ENCODE results near the gene LRIG3.
"Not testable (repeated sequence)": the region's sequence is repeated elsewhere in the genome, so short reads cannot be mapped to it uniquely, and the experiment has no call there.

Gene LRIG3

DNA sequence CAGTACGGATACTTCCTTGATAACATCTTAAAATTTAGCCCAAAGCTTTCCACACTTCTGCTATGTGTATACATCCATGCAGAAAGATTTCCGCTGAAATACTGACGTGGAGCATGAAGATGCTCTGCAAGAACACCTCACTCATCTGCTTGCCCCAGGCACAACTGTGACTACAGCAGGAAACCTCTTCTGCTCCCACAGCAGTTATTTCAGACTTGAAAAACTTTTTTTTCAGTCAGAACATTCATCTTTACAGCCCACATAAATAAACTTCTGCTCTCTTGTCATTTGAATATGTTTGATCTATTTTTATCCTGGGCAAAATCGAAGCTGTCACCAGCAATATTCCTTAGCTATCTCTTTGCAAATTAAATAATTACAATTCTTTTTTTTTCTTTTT lies 6.8 kb upstream of the LRIG3 start:
- no peak for DNase-seq

DNA sequence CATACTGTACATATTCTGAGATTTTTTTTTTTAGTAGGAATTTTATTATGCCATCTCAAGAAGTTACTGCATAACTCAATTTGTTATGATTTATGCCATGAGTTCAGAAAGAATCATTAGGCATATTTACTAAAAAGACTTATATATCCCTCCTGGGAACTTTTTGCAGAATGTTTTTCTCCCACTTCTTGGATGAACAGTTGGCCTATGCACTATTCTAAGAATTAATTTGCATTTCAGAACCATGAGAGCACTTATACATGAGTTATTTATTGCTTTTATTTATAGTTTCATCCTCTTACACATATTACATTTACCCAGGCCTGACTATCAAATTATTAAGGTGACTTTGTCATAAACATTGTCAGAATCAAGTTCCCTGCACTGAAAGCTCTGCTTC lies 6.3 kb upstream of the LRIG3 start:
- DNase-seq = no peak

DNA sequence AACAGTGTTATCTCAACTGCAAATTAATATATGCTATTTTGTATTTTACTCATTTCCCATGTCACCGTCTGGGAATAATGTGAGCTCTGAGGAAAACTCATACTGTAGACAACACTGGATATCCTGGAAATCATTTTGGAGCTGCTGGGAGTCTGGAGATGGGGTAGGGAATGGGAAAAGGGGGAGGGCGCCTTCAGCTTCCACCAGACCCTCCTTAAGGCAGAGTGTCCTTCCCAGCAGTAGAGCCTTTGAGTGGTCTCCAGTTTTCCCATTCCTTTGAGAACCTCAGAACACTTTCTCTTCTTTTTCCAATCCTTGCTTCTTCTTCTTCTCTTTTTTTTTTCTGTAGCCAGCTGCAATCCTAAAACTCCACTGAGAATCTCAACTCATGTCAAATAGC lies 5.4 kb upstream of the LRIG3 start:
- DNase-seq = no peak

DNA sequence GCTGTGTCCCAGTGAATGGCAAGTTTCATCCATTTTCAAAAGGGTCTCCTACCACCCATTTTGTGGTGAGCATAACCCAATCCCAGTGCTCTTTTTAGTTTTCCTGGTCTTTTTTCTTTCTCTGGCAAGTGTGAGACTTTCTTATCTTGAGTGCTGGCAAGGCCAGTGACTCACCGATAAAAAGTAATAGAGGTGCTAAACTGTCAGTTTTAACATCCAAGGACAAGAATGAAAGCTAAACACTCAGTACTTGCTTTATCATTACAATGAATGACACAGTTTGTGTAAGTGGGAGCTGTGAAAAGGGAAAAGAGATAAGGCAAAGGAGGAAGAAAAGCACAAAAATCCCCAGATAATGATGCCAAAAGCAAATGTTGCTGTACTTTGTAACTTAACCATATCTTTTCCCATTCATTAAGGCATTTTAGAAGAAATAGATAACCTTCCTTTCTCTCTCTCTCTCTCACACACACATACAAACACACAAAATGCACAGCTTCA lies 4.9 kb upstream of the LRIG3 start:
- no peak for DNase-seq

DNA sequence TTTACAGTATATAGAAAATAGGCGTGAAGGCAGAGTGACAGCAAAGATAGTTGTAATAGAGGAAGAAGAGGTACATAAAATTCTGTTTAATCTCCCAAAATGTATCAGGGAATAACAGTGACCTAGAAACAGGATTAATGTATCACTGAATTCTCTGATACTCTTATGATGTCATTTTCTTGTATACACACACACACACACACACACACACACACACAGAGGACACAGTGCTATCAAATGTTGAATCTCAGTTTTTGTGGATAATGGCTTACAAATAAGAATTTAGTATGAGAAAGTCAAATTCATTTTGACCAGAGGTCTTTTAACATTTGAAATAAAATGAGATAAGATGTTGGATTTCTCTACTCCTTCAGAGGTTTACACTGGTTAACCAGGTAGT lies 4.3 kb upstream of the LRIG3 start:
- no peak for DNase-seq

DNA sequence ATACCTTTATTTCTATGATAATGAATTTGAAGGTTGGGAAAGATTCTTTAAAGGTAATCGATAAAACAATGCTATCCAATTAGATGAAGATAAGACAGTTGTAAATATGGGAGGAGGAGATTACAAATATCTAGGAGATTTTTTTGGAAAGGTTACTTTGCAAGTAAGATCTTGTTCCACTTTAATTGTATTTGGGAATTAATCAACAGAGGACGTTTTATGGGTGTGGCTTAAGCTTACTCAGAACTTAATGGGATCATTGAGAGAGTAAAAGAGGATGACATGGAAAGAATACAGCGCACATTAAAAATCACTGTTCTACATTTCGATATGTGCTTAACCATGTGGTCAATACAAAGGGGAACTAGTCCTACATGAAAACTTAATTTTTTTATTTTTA lies 3.5 kb upstream of the LRIG3 start:
- DNase-seq = no peak

DNA sequence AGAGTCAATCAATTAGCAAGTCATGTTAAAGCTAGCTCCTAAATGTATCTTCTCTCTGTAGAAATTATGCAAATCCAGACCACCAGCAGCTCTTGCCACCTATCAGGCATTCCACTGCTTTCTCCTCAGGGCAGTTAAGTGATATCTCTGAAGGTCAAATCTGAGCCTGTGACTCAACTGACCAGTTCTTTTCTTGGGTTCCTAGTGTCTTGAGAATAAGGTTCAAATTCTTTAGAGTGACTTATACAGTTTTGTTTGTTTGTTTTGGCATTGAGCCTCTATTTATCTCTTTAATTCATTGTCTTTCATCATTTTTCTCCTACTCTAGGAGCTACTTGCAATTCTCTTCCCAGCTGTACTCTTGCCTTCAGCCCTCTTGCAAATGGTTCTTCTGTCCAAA lies 2.5 kb upstream of the LRIG3 start:
- no peak for DNase-seq

DNA sequence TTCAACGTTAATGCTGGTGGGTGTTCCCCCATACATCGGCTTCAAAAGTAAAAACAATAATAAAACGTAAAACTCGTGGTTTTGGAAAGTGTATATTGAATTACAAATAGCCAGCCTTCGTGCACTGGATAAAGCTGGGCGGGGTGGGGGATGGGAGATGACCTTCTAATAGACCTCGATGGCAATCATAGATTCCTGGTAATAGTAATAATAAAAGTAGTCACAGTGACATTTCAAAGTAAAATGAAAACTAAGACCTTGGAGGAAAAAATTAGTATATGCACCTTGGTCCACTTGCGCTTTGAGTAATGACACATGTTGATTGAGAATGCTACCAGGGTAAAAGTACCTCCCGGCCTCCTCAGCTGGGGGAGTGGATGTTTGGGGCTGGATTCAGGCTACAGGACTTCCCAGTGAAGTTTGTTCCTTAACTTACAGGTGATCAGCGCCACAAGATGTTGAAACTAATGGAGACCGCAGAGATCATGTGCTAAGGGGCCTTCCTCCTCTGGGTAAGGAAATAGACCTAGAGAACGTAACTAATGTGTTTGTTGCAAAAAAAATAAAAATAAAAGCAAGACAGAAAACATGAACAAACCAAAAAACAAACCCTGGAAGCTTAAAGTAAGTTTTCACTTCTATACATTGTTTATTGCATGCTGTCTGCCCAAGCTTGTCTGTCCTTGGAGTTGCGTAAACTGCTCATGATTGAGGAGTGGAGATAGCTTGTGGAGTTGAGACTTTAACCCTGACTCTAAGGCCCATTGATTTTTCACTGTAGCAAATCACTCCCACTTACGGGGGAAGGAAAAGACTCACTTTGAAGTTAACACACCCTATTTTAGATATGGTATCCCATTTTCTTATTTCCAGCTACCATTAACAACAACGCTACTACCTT lies 907 bp upstream of the LRIG3 start:
- DNase-seq = no peak

DNA sequence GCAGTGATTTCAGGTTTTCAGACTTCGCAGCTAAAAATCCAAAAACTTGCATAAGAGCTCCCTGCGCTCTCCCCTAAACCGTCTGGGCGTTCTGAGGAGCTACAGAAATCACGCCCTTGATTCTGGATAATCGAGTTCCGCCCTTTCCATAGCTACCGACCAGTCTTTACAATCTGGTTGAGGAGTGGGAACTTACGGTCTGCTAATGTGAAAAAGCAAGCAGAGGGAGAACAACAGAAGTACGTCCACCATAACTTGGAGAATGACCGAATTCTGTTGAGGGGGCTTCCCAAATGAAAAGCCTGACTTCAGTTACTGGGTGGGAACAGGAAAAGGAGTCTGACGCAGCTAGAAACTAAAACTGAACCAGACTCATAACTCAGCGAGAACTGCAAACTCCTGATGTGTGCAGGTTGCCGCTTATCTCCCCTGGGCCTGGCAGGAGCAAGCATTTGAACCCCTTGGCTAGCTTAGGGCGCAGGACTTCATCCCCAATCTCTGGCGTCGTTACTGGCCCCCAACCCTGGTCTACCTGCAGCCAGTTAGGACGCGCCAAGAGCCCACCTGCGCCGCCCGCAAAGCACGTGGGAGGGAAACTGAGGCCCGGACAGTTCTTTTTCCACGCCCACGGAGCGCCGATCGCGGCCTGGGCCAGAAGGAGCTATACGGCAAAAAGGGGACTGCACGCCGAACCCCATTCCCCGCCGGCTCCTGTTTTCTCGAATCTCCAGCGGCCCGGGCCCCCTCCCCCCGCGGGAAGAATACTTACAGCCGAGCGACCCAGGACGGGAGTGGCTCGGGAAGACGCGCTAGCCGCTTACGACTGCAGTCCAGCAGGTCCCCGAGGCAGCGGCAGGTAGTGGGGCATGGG lies 838 bp downstream of the LRIG3 start:
- DNase-seq = no peak

DNA sequence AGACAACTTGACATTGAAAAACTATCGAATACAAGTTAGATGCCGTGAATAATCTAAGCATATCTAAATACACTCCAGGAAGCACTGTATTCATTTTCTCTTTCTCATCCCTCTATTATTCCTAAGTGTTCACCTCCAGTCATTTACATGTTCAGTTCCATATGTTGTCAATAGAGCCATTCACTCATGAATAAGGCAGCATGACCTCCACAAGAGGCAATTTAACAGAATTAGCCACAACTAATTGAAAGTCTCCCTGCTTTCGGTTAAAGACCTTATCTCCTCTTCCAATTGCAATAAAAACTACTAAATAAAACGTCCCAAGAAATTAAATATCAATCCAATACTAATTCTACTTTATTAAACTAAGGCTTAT lies 1.8 kb downstream of the LRIG3 start:
- no peak for DNase-seq

DNA sequence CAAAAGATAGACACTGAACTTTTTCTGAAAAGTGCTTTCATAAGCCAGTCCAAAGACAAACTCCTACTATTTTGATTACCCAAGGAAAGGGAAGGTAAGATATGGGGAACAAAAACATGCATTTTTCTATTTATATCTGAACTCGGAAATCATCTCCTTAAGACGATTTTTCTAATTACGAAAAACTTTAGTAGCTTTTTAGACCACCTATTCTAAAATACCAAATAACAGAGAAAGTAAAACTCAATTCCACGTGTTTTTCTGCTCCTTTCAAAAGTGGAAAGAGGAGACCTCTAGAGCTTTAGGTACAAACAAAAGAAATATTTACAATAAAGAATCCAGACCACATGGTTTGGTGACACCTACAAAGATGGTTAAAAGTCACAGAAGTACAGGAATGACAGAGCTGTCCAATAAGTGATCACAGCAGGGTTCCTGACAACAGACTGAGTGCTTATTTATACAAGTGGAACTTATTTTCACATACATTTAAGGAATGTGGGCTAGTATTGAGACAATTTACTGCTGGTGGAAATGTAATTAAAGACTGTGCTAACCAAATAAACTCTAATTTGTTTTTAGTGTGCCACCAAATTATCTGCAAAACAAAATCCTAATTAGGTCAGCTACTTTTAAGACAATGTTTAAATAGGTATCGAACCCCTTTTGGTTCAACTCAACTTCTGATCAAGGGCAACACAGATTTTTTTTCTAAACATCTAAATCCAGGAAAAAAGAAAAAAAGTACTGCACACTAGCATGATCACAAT lies 2.4 kb downstream of the LRIG3 start:
- no peak for DNase-seq

DNA sequence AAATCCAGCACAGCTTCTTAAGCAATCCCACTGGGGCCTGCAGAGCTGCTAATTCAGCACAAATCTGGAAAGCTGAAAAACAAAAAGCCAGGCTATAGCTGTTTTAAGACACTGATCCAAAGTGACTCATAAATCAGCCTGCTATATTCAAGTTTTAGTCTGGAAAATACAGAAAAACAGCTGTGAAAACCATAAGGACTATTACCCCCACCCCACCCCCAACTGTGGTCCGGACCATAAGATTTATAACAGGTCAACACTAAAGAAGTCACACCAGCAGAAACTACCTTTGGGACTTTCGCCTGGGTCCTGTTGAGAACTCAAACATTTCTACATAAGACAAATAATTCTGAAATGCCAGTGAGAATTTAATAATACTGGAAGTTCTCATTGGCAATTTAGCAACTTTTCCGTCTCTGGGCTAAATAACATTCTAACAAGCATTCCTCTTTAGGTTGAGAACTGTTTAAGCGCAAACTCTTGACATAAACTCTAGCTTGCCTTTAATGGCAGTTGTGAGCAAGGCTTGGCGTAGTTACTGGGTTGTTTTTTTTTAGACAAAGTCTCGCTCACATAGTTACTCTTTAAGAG lies 3.3 kb downstream of the LRIG3 start:
- no peak for DNase-seq

DNA sequence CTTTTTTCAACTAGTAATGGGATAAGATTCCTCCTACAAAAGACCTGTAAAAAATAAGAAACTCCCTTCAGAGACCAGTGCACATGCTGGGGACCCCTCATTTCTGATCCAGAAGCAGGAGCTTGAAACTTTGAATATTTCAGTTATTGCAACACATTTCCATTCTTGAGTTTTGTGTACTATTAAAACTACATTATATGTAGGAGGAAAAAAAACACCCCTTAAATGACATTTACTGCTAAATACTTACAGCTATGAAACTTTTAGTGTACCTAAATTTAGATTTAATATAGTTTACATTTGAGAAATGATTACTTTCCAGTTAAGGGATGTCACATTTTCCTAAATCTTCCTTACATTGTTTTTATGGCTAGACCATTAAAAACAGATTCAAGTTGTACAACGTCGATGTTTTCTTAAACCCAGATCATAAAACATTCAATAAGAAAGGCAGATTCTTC lies 4.1 kb downstream of the LRIG3 start:
- DNase-seq = no peak

DNA sequence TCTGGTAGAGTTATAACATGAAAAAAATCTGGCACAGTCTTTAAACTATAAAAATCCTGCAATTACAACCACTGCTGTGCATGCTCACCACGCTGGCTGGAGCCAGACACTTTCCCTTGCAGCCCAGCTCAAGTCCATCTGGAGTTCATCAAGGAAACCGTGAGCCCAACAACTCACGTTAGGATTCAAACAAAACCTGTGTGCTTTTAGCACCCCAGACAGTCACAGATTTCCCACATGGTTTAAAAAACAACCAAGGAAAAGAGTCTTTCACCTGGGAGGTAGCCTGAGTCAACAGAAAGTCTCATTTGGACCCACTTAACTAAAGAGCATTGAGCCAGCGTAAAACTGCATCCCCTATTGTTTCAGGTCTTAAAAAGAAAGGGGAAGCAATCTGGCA lies 4.7 kb downstream of the LRIG3 start:
- no peak for DNase-seq

DNA sequence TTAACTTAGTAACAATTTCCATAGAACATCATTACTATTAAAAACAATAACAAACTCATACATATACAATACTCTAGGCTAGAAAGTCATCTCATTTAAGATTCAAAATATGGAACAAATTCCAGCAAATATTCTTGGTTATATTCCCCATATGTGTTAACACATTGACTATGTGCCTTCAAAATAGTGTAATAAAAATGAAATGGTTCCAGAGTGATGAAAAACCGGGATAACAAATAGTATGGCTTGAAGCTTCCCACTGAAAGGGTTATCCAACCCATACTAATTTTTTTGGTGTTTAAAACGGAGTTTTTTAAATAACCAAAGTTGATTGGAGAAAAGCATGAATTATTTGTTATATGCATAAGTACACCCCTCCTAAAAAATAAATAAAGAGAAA lies 5.3 kb downstream of the LRIG3 start:
- DNase-seq = no peak

DNA sequence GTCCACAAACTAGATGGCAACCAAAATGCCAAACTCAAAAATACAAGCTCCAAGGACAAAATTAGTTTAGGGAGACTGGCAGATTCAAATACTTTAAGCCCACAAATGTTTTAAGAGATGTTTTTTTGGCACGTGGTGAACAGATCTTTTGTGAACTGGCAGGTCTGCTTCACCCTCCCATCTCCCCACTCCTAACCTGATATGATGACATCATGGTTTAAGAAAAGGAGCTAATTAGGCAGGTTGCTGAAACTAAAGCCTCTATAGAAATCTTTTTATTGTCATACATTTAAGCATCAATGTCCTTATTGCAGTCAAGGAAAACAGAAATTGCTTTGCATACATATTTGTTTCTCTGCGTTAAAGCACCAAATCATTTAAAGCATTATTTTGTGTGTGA lies 5.8 kb downstream of the LRIG3 start:
- DNase-seq = no peak

DNA sequence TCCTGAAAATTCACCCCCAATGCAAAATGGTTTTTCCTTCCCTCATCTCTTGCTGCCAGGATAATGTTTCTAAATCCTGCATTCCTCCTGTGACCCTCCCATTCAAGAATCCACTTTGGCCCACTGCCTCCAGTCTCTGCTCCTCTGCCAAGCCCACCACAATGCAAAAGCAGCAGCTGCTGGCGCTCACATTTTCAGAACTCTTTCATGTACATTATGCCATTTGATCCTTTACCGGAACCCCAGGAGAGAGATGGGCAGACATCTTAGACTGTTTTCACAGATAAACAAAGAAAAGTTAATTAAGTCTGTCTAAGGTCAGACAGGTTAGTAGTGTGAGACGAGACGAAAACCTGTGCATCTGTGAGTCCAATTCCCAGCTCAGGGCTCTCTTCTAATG lies 12.9 kb downstream of the LRIG3 start:
- DNase-seq = no peak

DNA sequence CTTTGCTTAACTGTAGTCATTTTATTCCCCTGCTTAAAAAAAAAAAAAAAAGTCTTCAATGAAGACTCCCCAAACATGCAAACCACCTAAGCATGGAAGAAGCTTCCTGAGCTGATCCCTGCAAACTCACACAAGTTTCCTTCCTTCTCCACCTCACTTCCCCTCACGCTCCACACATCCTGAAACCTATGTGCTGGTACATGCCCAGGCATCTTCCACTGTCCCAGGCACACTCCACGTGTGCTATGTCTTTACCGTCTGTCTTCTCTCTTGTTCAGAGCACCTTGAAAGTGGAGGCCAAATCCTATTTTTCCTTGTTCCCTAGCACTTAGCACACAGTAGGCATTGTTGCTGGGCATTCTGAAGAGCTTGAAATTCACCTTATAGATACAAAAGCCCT lies 13.4 kb downstream of the LRIG3 start:
- DNase-seq = no peak

DNA sequence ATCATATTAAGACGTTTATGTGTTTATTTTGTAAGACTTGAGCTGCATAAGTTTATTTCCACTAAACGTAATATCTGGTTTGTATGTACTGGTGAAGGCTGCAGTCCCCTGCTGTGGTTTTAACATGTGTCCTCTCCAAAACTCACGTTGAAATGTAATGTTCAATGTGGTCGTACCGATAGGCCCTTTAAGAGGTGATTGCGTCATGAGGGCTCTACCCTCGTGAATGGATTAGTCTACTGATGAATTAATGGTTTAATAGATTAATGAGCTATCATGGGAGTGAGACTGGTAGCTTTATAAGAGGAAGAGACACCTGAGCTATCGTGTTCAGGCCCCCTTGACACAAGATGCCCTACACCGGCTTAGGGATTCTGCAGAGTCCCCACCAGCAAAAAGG lies 14.9 kb downstream of the LRIG3 start:
- DNase-seq = no peak

DNA sequence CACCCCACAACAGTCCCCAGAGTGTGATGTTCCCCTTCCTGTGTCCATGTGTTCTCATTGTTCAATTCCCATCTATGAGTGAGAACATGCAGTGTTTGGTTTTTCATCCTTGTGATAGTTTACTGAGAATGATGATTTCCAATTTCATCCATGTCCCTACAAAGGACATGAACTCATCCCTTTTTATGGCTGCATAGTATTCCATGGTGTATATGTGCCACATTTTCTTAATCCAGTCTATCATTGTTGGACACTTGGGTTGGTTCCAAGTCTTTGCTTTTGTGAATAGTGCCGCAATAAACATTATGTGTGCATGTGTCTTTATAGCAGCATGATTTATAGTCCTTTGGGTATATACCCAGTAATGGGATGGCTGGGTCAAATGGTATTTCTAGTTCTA lies 17.6 kb downstream of the LRIG3 start:
- DNase-seq = not testable (repeated sequence)

DNA sequence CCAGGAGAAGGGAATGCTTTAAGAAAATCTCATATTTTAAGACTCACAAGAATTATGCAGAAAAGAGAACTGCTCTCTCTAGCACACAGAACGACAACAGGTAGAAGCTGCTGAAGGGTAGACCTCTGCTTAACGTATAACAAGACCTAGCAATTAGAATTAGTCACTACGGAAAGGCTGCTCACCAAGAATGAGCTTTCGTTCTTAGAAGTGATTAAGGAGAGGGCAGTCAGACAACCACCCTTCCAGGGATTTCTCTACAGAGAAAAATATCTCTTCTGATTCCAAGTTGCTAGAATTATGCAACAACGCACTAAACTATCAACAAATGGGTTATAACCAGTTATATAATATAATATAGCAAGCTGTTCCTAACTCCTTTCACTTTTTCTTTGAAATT lies 18.6 kb downstream of the LRIG3 start:
- no peak for DNase-seq

DNA sequence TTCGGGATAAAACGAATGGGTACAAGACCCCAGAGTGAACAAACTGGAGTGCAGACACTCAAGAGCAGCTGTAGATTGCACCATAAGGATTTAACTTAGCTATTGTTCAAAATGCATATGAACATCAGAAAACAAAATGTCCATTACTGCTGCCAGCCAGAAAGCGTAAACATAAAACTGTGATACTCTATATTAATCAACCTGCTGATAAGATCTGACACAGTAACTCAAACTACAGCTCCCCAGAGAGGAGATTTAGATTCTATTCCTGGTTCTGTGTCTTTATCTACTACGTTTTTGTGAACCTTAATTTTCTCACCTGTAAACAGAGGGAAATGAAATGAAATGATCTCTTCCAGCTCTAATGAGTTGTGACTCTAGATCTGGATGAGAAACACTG lies 22.3 kb downstream of the LRIG3 start:
- DNase-seq = no peak

DNA sequence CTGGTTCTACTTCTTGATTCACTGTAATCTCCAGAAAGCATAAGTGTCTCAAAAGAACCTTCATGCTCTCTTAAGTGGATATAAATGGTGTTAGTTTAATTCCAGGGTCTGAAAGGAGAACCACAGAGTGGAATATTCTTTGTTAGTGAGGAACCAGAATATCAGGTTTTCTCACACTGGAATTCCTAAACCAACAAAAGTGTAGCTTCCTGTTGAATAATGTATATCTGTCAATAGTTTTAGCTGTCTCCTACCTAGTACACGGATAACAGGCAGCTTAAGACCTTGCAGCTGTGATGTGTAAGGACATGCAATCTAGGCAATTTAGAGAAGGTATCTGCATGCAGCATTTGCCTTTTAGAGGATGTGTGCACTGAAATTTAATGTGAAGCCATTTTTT lies 24.0 kb downstream of the LRIG3 start:
- no peak for DNase-seq
